ENCODE results near the gene EBPL. TPM values are rescaled to one million over a fixed set of nuclear protein-coding genes. Genes with fewer than 3 reads are reported as not detected.

Gene EBPL
- total RNA-seq, 4 donors from 2014 or later, result 38.2 to 130 (median 87.0) TPM

DNA sequence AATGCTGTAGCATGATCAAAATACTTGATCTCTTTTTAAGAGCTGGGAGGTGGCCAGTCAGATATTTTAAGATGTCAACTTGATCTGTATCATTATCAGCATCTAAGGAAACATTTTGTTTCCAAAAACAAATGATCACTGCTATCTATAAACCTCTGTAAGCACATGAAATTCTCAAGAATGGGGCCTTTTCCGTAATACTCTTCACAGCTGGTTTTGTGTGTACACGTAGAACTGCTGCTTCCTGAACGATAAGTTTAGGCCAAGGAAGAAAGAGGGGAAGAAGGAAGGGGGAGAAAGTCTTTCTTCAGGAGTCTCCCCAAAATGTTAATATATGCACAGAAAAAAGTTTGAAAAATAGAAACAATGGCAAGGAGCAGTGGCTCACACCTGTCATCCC, 37.3 kb downstream of the EBPL start:
- TF ChIP-seq POLR2A (IDR thresholded peaks at IDR 0.05), result no peak
- no peak for TF ChIP-seq EP300 (IDR thresholded peaks at IDR 0.05)
- TF ChIP-seq, protein P1, sequence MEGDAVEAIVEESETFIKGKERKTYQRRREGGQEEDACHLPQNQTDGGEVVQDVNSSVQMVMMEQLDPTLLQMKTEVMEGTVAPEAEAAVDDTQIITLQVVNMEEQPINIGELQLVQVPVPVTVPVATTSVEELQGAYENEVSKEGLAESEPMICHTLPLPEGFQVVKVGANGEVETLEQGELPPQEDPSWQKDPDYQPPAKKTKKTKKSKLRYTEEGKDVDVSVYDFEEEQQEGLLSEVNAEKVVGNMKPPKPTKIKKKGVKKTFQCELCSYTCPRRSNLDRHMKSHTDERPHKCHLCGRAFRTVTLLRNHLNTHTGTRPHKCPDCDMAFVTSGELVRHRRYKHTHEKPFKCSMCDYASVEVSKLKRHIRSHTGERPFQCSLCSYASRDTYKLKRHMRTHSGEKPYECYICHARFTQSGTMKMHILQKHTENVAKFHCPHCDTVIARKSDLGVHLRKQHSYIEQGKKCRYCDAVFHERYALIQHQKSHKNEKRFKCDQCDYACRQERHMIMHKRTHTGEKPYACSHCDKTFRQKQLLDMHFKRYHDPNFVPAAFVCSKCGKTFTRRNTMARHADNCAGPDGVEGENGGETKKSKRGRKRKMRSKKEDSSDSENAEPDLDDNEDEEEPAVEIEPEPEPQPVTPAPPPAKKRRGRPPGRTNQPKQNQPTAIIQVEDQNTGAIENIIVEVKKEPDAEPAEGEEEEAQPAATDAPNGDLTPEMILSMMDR (IDR thresholded peaks at IDR 0.05), result no peak
- no peak for TF ChIP-seq POLR2AphosphoS5 (IDR thresholded peaks at IDR 0.05)
- 85% methylated on average over 3 of the region's 3 CpGs for WGBS
- DNase-seq (ENCODE audit: low spot score in 2 of 2), result no peak
- H3K4me3 ChIP-seq, result no peak overlapping the region
- H3K4me1 ChIP-seq, result no peaks in the 10 kb centered on the region
- H3K36me3 ChIP-seq, result no peaks in the 10 kb centered on the region
- no peak overlapping the region for H3K27ac ChIP-seq
- no peaks in the 10 kb centered on the region for H3K9me3 ChIP-seq
- H3K27me3 ChIP-seq, result no peaks in the 10 kb centered on the region

DNA sequence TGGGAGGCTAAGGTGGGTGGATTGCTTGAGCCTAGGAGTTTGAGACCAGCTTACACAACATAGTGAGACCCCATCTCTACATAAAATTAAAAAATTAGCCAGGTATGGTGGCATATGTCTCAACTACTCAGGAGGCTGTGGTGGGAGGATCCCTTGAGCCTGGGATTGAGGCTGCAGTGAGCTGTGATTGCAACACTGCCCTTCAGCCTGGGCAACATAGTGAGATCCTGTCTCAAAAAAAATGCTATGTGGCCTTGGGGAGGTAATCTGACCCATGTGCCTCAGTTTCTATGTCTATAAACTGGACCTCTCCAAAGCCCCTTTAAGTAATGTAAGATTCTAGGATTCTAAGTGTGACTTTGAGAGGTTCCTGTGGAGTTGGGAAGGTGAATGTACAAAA, 37.8 kb downstream of the EBPL start:
- H3K27ac ChIP-seq, result no peak overlapping the region
- no peaks in the 10 kb centered on the region for H3K4me1 ChIP-seq
- DNase-seq (ENCODE audit: low spot score in 2 of 2), result no peak
- no peak overlapping the region for H3K4me3 ChIP-seq
- no peaks in the 10 kb centered on the region for H3K36me3 ChIP-seq
- TF ChIP-seq EP300 (IDR thresholded peaks at IDR 0.05) (no peak), POLR2A (IDR thresholded peaks at IDR 0.05) (no peak), POLR2AphosphoS5 (IDR thresholded peaks at IDR 0.05) (no peak)
- TF ChIP-seq, protein P1 (IDR thresholded peaks at IDR 0.05), result no peak
- no peaks in the 10 kb centered on the region for H3K27me3 ChIP-seq
- H3K9me3 ChIP-seq, result no peaks in the 10 kb centered on the region

DNA sequence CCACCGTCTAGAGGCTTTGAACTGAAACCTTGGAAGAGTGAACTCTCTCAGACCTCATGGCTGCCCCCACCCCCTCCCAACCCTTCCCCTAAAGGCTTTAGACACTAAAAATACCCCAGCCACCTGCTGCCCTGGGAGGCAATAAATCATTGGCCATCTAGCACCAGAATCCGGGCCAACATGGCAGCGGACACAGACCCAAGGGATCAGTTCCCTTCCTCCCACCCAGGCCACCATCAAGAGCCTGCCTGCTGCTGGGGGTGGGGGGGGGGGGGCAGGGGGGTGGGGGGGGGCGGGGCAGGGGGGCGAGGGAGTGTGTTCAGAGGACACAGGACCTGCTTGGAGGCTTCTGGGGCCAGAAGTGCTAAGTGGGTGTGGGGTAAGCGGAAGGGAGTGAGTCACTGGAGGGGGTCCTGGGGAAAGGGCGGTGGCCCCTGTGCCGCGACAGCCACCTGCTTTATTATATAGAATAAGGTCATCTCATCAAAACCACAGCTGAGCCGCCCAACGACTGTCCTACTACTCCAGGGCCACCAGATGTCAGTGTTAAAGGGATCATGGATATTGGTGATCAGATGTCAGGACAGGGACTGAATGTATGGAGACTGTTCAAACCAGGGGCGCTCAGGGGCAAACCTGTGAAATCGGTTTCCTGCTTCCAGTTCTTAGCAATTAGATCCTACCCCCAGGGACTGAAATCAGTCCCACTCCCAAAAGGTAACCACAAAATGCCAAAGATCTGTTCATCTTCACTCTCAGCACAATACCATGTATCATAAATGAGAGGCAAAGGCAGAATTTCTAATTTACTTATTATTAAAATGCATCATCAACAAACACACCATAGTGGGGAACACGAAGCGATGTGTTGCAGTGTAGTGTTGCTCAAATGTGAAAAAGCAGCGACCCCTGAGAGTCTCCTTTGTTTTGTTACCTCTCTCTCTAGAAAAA, 38.7 kb downstream of the EBPL start:
- Histone ChIP-seq H3K27me3 (no peaks in the 10 kb centered on the region), H3K9me3 (no peaks in the 10 kb centered on the region), H3K27ac (no peak overlapping the region), H3K36me3 (no peaks in the 10 kb centered on the region), H3K4me1 (no peaks in the 10 kb centered on the region), H3K4me3 (no peak overlapping the region)
- WGBS, result 38% methylated on average over 14 of the region's 16 CpGs
- TF ChIP-seq POLR2AphosphoS5 (IDR thresholded peaks at IDR 0.05), result no peak
- TF ChIP-seq, protein P1 (IDR thresholded peaks at IDR 0.05), result peak; percentile 4 to 54
- TF ChIP-seq EP300 (IDR thresholded peaks at IDR 0.05), result no peak
- no peak for TF ChIP-seq POLR2A (IDR thresholded peaks at IDR 0.05)
- no peak for DNase-seq (ENCODE audit: low spot score in 2 of 2)

DNA sequence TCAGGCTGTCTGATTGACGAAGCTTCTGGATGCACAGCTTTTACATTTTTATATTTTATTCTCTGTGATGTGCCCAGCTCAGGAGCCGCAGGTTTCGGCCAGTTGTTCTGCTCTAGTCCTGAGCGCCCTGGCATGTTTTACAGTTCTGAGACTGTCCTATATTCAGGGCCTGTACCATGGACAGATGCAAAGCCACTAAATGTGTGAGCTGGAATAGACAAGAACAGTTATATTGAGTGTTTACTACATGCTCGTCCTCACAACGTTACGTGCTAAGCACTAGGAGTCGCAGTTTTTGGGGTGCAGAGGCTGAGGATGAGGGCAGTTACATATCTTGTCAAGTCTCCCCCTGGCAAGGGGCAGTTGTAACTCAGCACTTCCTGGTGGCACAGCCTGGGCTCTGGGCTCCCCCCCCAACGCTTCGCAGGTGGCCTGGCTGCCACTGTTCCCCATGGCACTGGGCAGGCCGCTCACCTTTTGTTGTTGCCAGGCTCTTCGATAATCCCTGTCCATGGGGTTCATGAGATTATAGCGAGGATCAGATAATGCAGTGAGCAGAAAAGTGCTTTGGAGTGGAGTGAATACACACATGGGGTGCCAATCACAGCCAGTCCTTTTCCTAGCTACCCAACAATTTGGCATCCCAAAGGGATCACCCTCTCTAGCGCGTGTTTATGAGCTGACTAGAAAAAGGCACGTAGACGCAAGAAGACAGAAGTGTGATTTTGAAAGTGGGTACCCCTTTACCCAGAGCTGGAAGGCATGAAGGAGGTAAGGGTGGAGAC, 39.5 kb downstream of the EBPL start:
- 80% methylated on average over 16 of the region's 17 CpGs for WGBS
- H3K27ac ChIP-seq, result no peak overlapping the region
- no peaks in the 10 kb centered on the region for H3K27me3 ChIP-seq
- H3K4me3 ChIP-seq, result no peak overlapping the region
- no peak for DNase-seq (ENCODE audit: low spot score in 2 of 2)
- H3K36me3 ChIP-seq, result no peaks in the 10 kb centered on the region
- TF ChIP-seq POLR2A (IDR thresholded peaks at IDR 0.05), result no peak
- TF ChIP-seq EP300 (IDR thresholded peaks at IDR 0.05), result no peak
- TF ChIP-seq, protein P1 (IDR thresholded peaks at IDR 0.05), result no peak
- TF ChIP-seq POLR2AphosphoS5 (IDR thresholded peaks at IDR 0.05), result no peak
- H3K4me1 ChIP-seq, result no peaks in the 10 kb centered on the region
- no peaks in the 10 kb centered on the region for H3K9me3 ChIP-seq

DNA sequence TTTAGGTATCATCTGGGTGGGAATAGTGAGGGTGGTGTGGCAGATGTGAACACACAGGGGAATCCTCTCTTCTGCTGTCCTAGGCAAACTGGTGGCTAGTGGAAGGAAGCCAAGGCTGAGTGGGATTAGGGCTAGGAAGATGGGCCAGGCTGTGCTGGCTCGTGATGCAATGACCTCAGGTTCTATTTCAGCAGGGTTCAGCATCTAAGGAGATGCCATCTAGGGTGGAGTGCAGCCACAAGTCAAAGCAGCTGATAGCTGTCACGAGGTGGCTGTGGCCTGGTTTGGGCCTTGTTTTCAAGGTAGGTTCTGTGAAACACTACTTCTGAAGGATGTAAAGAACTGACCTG, 41.3 kb downstream of the EBPL start:
- no peak overlapping the region for H3K27ac ChIP-seq
- no peaks in the 10 kb centered on the region for H3K36me3 ChIP-seq
- no peaks in the 10 kb centered on the region for H3K27me3 ChIP-seq
- no peak for DNase-seq (ENCODE audit: low spot score in 2 of 2)
- no peak for TF ChIP-seq POLR2A (IDR thresholded peaks at IDR 0.05)
- no peak overlapping the region for H3K4me3 ChIP-seq
- no peaks in the 10 kb centered on the region for H3K4me1 ChIP-seq
- 74% methylated on average over 2 of the region's 2 CpGs for WGBS
- H3K9me3 ChIP-seq, result no peaks in the 10 kb centered on the region
